ENCODE measurements around the gene GLIPR1L1. TPM values are rescaled to one million over a fixed set of nuclear protein-coding genes. Genes with fewer than 3 reads are reported as not detected.

The GLIPR1L1 gene
- total and polyA plus RNA-seq, 2 of the 4 experiments (the other 2 are of a cell fraction), result not detected

DNA sequence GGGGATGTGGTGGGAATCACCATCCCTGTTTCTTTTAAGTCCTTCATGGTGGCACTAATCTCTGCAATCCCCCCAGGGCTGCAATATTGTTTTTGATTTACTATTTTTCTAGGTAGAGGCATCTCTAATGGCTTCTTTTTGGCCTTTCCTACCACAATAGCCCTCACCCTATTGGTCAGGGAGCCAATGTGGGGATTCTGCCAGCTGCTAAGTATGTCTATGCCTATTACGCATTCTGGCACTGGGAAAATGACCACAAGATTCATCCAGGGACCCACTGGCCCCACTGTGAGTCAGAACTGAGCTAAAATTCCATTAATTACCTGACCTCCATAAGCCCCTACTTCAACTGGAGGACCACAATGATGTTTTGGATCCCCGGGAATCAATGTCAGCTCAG lies 40.5 kb downstream of the GLIPR1L1 start:
- H2AK9ac ChIP-seq (replicated peaks; ENCODE audit: low read depth, low read length, poor library complexity), result no peak overlapping the region
- no peak for TF ChIP-seq RCOR1 (IDR thresholded peaks at IDR 0.05; ENCODE audit: insufficient replicate concordance, low read length)
- TF ChIP-seq RFX5 (IDR thresholded peaks at IDR 0.05; ENCODE audit: low read depth, low read length), result no peak
- TF ChIP-seq MAFK (IDR thresholded peaks at IDR 0.05; ENCODE audit: low read depth, low read length), result no peak
- no peak for TF ChIP-seq CHD1 (IDR thresholded peaks at IDR 0.05; ENCODE audit: low read depth, low read length)
- TF ChIP-seq ELK1 (IDR thresholded peaks at IDR 0.05; ENCODE audit: borderline replicate concordance, low read depth, low read length), result no peak
- TF ChIP-seq CEBPB (IDR thresholded peaks at IDR 0.05; ENCODE audit: low read depth, low read length), result no peak
- TF ChIP-seq MXI1 (IDR thresholded peaks at IDR 0.05; ENCODE audit: borderline replicate concordance, low read depth, low read length), result no peak
- TF ChIP-seq, protein P1, sequence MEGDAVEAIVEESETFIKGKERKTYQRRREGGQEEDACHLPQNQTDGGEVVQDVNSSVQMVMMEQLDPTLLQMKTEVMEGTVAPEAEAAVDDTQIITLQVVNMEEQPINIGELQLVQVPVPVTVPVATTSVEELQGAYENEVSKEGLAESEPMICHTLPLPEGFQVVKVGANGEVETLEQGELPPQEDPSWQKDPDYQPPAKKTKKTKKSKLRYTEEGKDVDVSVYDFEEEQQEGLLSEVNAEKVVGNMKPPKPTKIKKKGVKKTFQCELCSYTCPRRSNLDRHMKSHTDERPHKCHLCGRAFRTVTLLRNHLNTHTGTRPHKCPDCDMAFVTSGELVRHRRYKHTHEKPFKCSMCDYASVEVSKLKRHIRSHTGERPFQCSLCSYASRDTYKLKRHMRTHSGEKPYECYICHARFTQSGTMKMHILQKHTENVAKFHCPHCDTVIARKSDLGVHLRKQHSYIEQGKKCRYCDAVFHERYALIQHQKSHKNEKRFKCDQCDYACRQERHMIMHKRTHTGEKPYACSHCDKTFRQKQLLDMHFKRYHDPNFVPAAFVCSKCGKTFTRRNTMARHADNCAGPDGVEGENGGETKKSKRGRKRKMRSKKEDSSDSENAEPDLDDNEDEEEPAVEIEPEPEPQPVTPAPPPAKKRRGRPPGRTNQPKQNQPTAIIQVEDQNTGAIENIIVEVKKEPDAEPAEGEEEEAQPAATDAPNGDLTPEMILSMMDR (conservative IDR thresholded peaks at IDR 0.05; ENCODE audit: low read depth, low read length), result no peak
- TF ChIP-seq USF2 (IDR thresholded peaks at IDR 0.05; ENCODE audit: low read depth, low read length), result no peak
- no peak for TF ChIP-seq MAZ (IDR thresholded peaks at IDR 0.05; ENCODE audit: borderline replicate concordance, low read depth, low read length)
- no peak for TF ChIP-seq FOS (IDR thresholded peaks at IDR 0.05; ENCODE audit: low read depth, low read length)
- TF ChIP-seq BHLHE40 (IDR thresholded peaks at IDR 0.05; ENCODE audit: low read depth, low read length), result no peak
- no peak for TF ChIP-seq POLR2A (IDR thresholded peaks at IDR 0.05; ENCODE audit: low read depth, low read length)
- no peak for TF ChIP-seq RAD21 (IDR thresholded peaks at IDR 0.05; ENCODE audit: low read length)
- no peak for TF ChIP-seq NFE2L2 (IDR thresholded peaks at IDR 0.05; ENCODE audit: low read depth, low read length)
- TF ChIP-seq SMC3 (IDR thresholded peaks at IDR 0.05; ENCODE audit: low read depth, low read length), result no peak
- H2BK20ac ChIP-seq (ENCODE audit: low read depth, low read length), result no peak overlapping the region
- no peak overlapping the region for H4K8ac ChIP-seq (ENCODE audit: low read depth in 2 of 2, low read length in 2 of 2)
- no peaks in the 10 kb centered on the region for H4K20me1 ChIP-seq (ENCODE audit: insufficient read depth, low read length)
- DNase-seq (no peak), ATAC-seq (ENCODE audit: low read depth) (no peak)
- intact Hi-C loops (cut with micrococcal nuclease), result no loop called here
- BruUV-seq (replicated peaks), result no TSS peak
- H3K27me3 ChIP-seq (ENCODE audit: control insufficient read depth, insufficient read depth, low read length), result no peaks in the 10 kb centered on the region
- H3K4me3 ChIP-seq (ENCODE audit: insufficient read depth, low read depth, low read length), result no peak overlapping the region
- no peak overlapping the region for H2BK5ac ChIP-seq (ENCODE audit: low read depth, low read length, poor library complexity, severe bottlenecking)
- no peak overlapping the region for H3K4ac ChIP-seq (ENCODE audit: low read depth, low read length)
- WGBS, 2 experiments (ENCODE audit: extremely low coverage in 2 of 2, insufficient read length in 1 of 2), result 86% methylated on average over 1 of the region's 2 CpGs; no CpG with 5 or more reads in 1 of the 2 experiments
- no peak overlapping the region for H2BK15ac ChIP-seq (ENCODE audit: low read depth, low read length)
- no peak overlapping the region for H4K91ac ChIP-seq (ENCODE audit: insufficient read depth, low read depth, low read length)
- H3K23ac ChIP-seq (ENCODE audit: low read depth, low read length), result no peak overlapping the region
- dilution Hi-C loops (cut with HindIII; ENCODE audit: low sequenced_read_pairs, unreplicated experiment), result no loop called here
- H3K36me3 ChIP-seq (ENCODE audit: control insufficient read depth, insufficient read depth, low read length), result no peaks in the 10 kb centered on the region
- POLR2A ChIA-PET (ENCODE audit: unreplicated experiment), result no interaction called here
- no peak overlapping the region for H3K4me2 ChIP-seq (ENCODE audit: low read depth, low read length)
- in situ Hi-C loops (cut with MboI; ENCODE audit: low sequenced_read_pairs), result no loop called here
- CTCF ChIA-PET, result no interaction called here
- H3K18ac ChIP-seq (ENCODE audit: low read depth, low read length), result no peak overlapping the region
- H3K56ac ChIP-seq (ENCODE audit: extremely low read depth, insufficient read depth, low read length), result no peak overlapping the region
- no peaks in the 10 kb centered on the region; the same call in 1 of the 2 replicates for H3K9me1 ChIP-seq (ENCODE audit: insufficient read depth, low read length)
- H3K14ac ChIP-seq (replicated peaks; ENCODE audit: low read depth, low read length), result no peak overlapping the region
- H2AK5ac ChIP-seq (ENCODE audit: low read depth, low read length), result no peak overlapping the region
- H3K27ac ChIP-seq (ENCODE audit: insufficient read depth, low read length), result no peak overlapping the region
- H2BK120ac ChIP-seq (ENCODE audit: low read depth, low read length), result no peak overlapping the region
- H4K5ac ChIP-seq (ENCODE audit: low read depth, low read length), result no peak overlapping the region
- H3K9ac ChIP-seq (ENCODE audit: low read depth, low read length), result no peak overlapping the region
- no peak overlapping the region for H2AFZ ChIP-seq (replicated peaks; ENCODE audit: low read length, poor library complexity)
- no peaks in the 10 kb centered on the region for H3K79me1 ChIP-seq (ENCODE audit: low read depth in 1 of 2, low read length in 2 of 2)
- H3K9me3 ChIP-seq (ENCODE audit: control insufficient read depth, insufficient read depth, low read length), result no peaks in the 10 kb centered on the region
- H3K4me1 ChIP-seq (ENCODE audit: control insufficient read depth, insufficient read depth, low read length), result peaks cover 8% of the 10 kb centered on the region
